Activated CD4-positive, alpha-beta T cell treated with anti-CD3 and anti-CD28 coated beads, Interleukin-2, amount 50 U/mL, for 1 hour (primary cell): ENCODE data around the gene OR3A2.
"Not testable (repeated sequence)": the region's sequence is repeated elsewhere in the genome, so short reads cannot be mapped to it uniquely, and the experiment has no call there.

ENCODE experiments used
- DNase-seq: peaks from one replicate; pipeline ENCODE4 v3.0.0-alpha.2; 2020

OR3A2 gene

GRCh38 chr17:3282901-3283300 is 103.2 kb downstream of the OR3A2 start:
- DNase-seq: no peak

- DNase-seq: no peak
These were observed 110.0 kb downstream of the OR3A2 start for GRCh38 chr17:3276126-3276525.

- no peak for DNase-seq
These were observed 114.8 kb downstream of the OR3A2 start for GRCh38 chr17:3271072-3271848.

GRCh38 chr17:3260600-3260999 is 125.5 kb downstream of the OR3A2 start:
- DNase-seq: no peak

GRCh38 chr17:3260163-3260562 is 125.9 kb downstream of the OR3A2 start:
- no peak for DNase-seq

GRCh38 chr17:3256575-3256974 is 129.5 kb downstream of the OR3A2 start:
- DNase-seq: no peak

- DNase-seq: not testable (repeated sequence)
These were observed 137.1 kb downstream of the OR3A2 start for GRCh38 chr17:3249013-3249412.

- not testable (repeated sequence) for DNase-seq
These were observed 141.3 kb downstream of the OR3A2 start for GRCh38 chr17:3244841-3245240.

GRCh38 chr17:3241044-3241443 is 145.1 kb downstream of the OR3A2 start:
- DNase-seq: not testable (repeated sequence)

GRCh38 chr17:3238685-3239084 is 147.4 kb downstream of the OR3A2 start:
- DNase-seq: not testable (repeated sequence)

- DNase-seq: not testable (repeated sequence)
These were observed 153.8 kb downstream of the OR3A2 start for GRCh38 chr17:3232300-3232699.
